HEK293T (cell line): ENCODE results near the gene ABI3BP.

Source experiments
- BHLHE40 ChIP-seq: fragments of 450-650 bp; IDR thresholded peaks from 2 replicates; pipeline ENCODE4 v1.6.1; 2016; ENCODE audit warnings: mild to moderate bottlenecking, moderate library complexity, borderline replicate concordance
- FOXM1 ChIP-seq: fragments of 450-650 bp; IDR thresholded peaks from 2 replicates; pipeline ENCODE4 v1.6.1; 2017; ENCODE audit warnings: mild to moderate bottlenecking, borderline replicate concordance
- HDGF ChIP-seq: fragments of 450-650 bp; IDR thresholded peaks from 2 replicates; pipeline ENCODE4 v1.6.1; 2017; ENCODE audit warnings: antibody characterized with exemption, borderline replicate concordance
- NFRKB ChIP-seq: fragments of 450-650 bp; IDR thresholded peaks from 2 replicates; pipeline ENCODE4 v1.6.1; 2016; ENCODE audit warnings: mild to moderate bottlenecking, moderate library complexity
- TARDBP ChIP-seq: fragments of 450-650 bp; IDR thresholded peaks from 2 replicates; pipeline ENCODE4 v1.6.1; 2016

DNA sequence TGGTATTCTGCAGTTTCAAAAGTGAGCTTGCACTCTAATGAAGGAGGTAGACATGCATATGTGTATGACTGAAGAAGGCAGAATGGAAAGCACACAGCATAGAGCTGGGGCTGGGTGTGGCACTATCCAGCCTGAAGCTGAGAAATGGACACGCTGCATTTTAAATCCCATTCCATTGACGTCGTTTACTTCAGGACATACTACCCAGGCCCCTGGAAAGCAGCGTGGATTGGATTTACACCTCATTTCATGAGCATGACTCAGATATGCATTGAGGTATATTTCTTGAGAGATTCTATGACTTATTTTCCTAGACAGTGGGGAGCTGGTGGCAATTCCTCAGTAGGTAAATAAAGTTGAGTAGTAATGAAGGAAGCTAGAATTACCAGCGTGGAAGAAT is 101.4 kb downstream of the ABI3BP start:
- TF ChIP-seq BHLHE40 (no peak), NFRKB (no peak), HDGF (no peak), TARDBP (no peak), FOXM1 (no peak)
